Mesenchymal stem cell (in vitro differentiated cells and primary cell): ENCODE measurements around the gene CCDC197.

Source experiments
- DNase-seq: peaks from one replicate; pipeline ENCODE4 v3.0.0-alpha.2; 2013
- H2AFZ ChIP-seq: one replicate; pipeline ENCODE4 v1.6.1; 2013; ENCODE audit warnings: low read depth, mild to moderate bottlenecking, control low read depth, inconsistent platforms, low read length, moderate library complexity
- H2AK5ac ChIP-seq: 2 replicates; pipeline ENCODE4 v1.6.1; 2013; ENCODE audit warnings: low read length, moderate library complexity, mild to moderate bottlenecking, inconsistent platforms; ENCODE audit not compliant: severe bottlenecking
- H2BK120ac ChIP-seq: one replicate; pipeline ENCODE4 v1.6.1; 2013; ENCODE audit warnings: low read depth, mild to moderate bottlenecking, inconsistent platforms, low read length, moderate library complexity
- H2BK12ac ChIP-seq, 2 experiments: one replicate each; pipeline ENCODE4 v1.6.1; 2013; ENCODE audit warnings: inconsistent platforms in 2 of 2, low read length in 2 of 2, mild to moderate bottlenecking in 2 of 2, moderate library complexity in 2 of 2, control low read depth in 1 of 2
- H2BK15ac ChIP-seq: one replicate; pipeline ENCODE4 v1.6.1; 2013; ENCODE audit warnings: mild to moderate bottlenecking, low read depth, inconsistent platforms; ENCODE audit not compliant: poor library complexity, severe bottlenecking
- H2BK5ac ChIP-seq: 2 replicates; pipeline ENCODE4 v1.6.1; 2013; ENCODE audit warnings: low read depth, mild to moderate bottlenecking, low read length, control low read depth, inconsistent platforms; ENCODE audit not compliant: poor library complexity, severe bottlenecking
- H3K14ac ChIP-seq, 2 experiments: one replicate each; pipeline ENCODE4 v1.6.1; 2013; ENCODE audit warnings: inconsistent platforms in 2 of 2, low read length in 2 of 2, control low read depth in 1 of 2, mild to moderate bottlenecking in 1 of 2, moderate library complexity in 1 of 2
- H3K18ac ChIP-seq, 2 experiments: one replicate each; pipeline ENCODE4 v1.6.1; 2013; ENCODE audit warnings: inconsistent platforms in 2 of 2, low read length in 2 of 2, control low read depth in 1 of 2, low read depth in 1 of 2, mild to moderate bottlenecking in 1 of 2
- H3K23ac ChIP-seq, 2 experiments: one replicate each; pipeline ENCODE4 v1.6.1; 2013; ENCODE audit warnings: inconsistent platforms in 2 of 2, low read length in 2 of 2, mild to moderate bottlenecking in 2 of 2, moderate library complexity in 2 of 2, control low read depth in 1 of 2
- H3K27ac ChIP-seq: 2 replicates; pipeline ENCODE4 v1.5.1; 2013; ENCODE audit warnings: mild to moderate bottlenecking, moderate library complexity, low read length, control low read depth, inconsistent platforms; ENCODE audit not compliant: poor library complexity, severe bottlenecking
- H3K27me3 ChIP-seq, 2 experiments: 2 replicates each; pipeline versions ENCODE4 v1.6.1 to v1.7.0; 2013; ENCODE audit warnings: low read length in 2 of 2, mild to moderate bottlenecking in 2 of 2, moderate library complexity in 2 of 2, control low read depth in 1 of 2, inconsistent platforms in 1 of 2; ENCODE audit not compliant: control insufficient read depth in 1 of 2, insufficient read depth in 1 of 2
- H3K36me3 ChIP-seq, 2 experiments: 2 replicates each; pipeline versions ENCODE4 v1.6.1 to v1.7.0; 2013; ENCODE audit warnings: low read length in 2 of 2, control low read depth in 1 of 2, inconsistent platforms in 1 of 2, low read depth in 1 of 2, mild to moderate bottlenecking in 1 of 2; ENCODE audit not compliant: insufficient read depth in 2 of 2, control insufficient read depth in 1 of 2
- H3K4ac ChIP-seq, 2 experiments: one replicate each; pipeline ENCODE4 v1.6.1; 2013; ENCODE audit warnings: inconsistent platforms in 2 of 2, low read length in 2 of 2, mild to moderate bottlenecking in 2 of 2, moderate library complexity in 2 of 2, control low read depth in 1 of 2, low read depth in 1 of 2
- H3K4me1 ChIP-seq: 2 replicates; pipeline ENCODE4 v1.6.1; 2013; ENCODE audit warnings: low read depth, low read length, control low read depth; ENCODE audit not compliant: control insufficient read depth, insufficient read depth
- H3K4me2 ChIP-seq: 2 replicates; pipeline ENCODE4 v1.6.1; 2013; ENCODE audit warnings: low read length, mild to moderate bottlenecking, inconsistent platforms; ENCODE audit not compliant: poor library complexity, severe bottlenecking
- H3K4me3 ChIP-seq, 2 experiments: 2 replicates each; pipeline versions ENCODE4 v1.5.1 to v1.7.0; 2013; ENCODE audit warnings: low read length in 2 of 2, mild to moderate bottlenecking in 2 of 2, control low read depth in 1 of 2, low read depth in 1 of 2; ENCODE audit not compliant: insufficient read depth in 1 of 2
- H3K79me1 ChIP-seq: replicated peaks from 2 replicates; pipeline ENCODE4 v1.6.1; 2013; ENCODE audit warnings: mild to moderate bottlenecking, control low read depth, low read length, inconsistent platforms; ENCODE audit not compliant: poor library complexity, severe bottlenecking
- H3K9ac ChIP-seq: 2 replicates; pipeline ENCODE4 v1.7.0; 2013; ENCODE audit warnings: mild to moderate bottlenecking, low read length, moderate library complexity
- H3K9me3 ChIP-seq: 2 replicates; pipeline ENCODE4 v1.7.0; 2013; ENCODE audit warnings: mild to moderate bottlenecking, low read length; ENCODE audit not compliant: control insufficient read depth
- H4K8ac ChIP-seq: one replicate; pipeline ENCODE4 v1.6.1; 2013; ENCODE audit warnings: inconsistent platforms, mild to moderate bottlenecking, low read length, moderate library complexity
- H4K91ac ChIP-seq: one replicate; pipeline ENCODE4 v1.6.1; 2013; ENCODE audit warnings: mild to moderate bottlenecking, low read length, inconsistent platforms
- WGBS: methylation state at CpG from one replicate; pipeline ENCODE4 v1.1.7; 2013; ENCODE audit warnings: mixed read lengths; 5-methylcytosine and 5-hydroxymethylcytosine counted together

The CCDC197 gene

GRCh38 chr14:93984987-93985410 is 12.1 kb upstream of the CCDC197 start:
- no peak overlapping the region for H2BK5ac ChIP-seq
- peak overlapping the region; percentile 26 for H3K9ac ChIP-seq
- H2BK12ac ChIP-seq = no peak overlapping the region
- H2BK120ac ChIP-seq = no peak overlapping the region
- no peaks in the 10 kb centered on the region for H3K27me3 ChIP-seq
- H2AK5ac ChIP-seq = peak overlapping the region; percentile 95
- peaks cover 31% of the 10 kb centered on the region for H3K4me1 ChIP-seq
- H2AFZ ChIP-seq = no peak overlapping the region
- H3K23ac ChIP-seq = no peak overlapping the region
- DNase-seq = peak; percentile 72
- H3K4me2 ChIP-seq = no peak overlapping the region
- no peak overlapping the region for H3K4ac ChIP-seq
- no peaks in the 10 kb centered on the region for H3K9me3 ChIP-seq
- H4K8ac ChIP-seq = no peak overlapping the region
- H4K91ac ChIP-seq = no peak overlapping the region
- no peaks in the 10 kb centered on the region for H3K79me1 ChIP-seq
- H2BK15ac ChIP-seq = no peak overlapping the region
- no peak overlapping the region for H3K4me3 ChIP-seq
- H3K36me3 ChIP-seq = no peaks in the 10 kb centered on the region
- WGBS = 33% methylated on average over 6 of the region's 7 CpGs
- H3K14ac ChIP-seq = peak overlapping the region in 1 of 2 experiments; percentile 69
- no peak overlapping the region for H3K27ac ChIP-seq
- no peak overlapping the region for H3K18ac ChIP-seq

- Histone ChIP-seq H3K36me3 (no peaks in the 10 kb centered on the region), H4K8ac (no peak overlapping the region), H3K27me3 (peaks cover 3 to 8% of the 10 kb centered on the region in 2 experiments), H2BK5ac (no peak overlapping the region), H3K14ac (peak overlapping the region in 1 of 2 experiments; percentile 29), H3K4me3 (no peak overlapping the region), H2BK12ac (no peak overlapping the region), H4K91ac (no peak overlapping the region), H3K9me3 (no peaks in the 10 kb centered on the region), H3K27ac (no peak overlapping the region), H2AK5ac (peak overlapping the region; percentile 20), H3K4me2 (no peak overlapping the region), H2BK15ac (no peak overlapping the region), H3K23ac (no peak overlapping the region), H3K79me1 (no peaks in the 10 kb centered on the region), H3K4ac (no peak overlapping the region), H3K4me1 (peaks cover 28% of the 10 kb centered on the region), H2BK120ac (no peak overlapping the region), H2AFZ (no peak overlapping the region), H3K9ac (no peak overlapping the region), H3K18ac (no peak overlapping the region)
- 79% methylated on average over 9 of the region's 9 CpGs for WGBS
- no peak for DNase-seq
Measured at GRCh38 chr14:93986955-93987354, 10.1 kb upstream of the CCDC197 start.

- no peak overlapping the region for H4K8ac ChIP-seq
- no peak overlapping the region for H3K9ac ChIP-seq
- H3K4ac ChIP-seq = no peak overlapping the region
- H3K4me1 ChIP-seq = peaks cover 26% of the 10 kb centered on the region
- DNase-seq = no peak
- H3K4me3 ChIP-seq = no peak overlapping the region
- H3K27me3 ChIP-seq = peaks cover 3 to 12% of the 10 kb centered on the region in 2 experiments
- no peak overlapping the region for H2BK5ac ChIP-seq
- H2BK120ac ChIP-seq = no peak overlapping the region
- no peak overlapping the region for H3K4me2 ChIP-seq
- H3K14ac ChIP-seq = peak overlapping the region in 1 of 2 experiments; percentile 29
- H3K27ac ChIP-seq = no peak overlapping the region
- H4K91ac ChIP-seq = no peak overlapping the region
- H2AK5ac ChIP-seq = peak overlapping the region; percentile 6
- 79% methylated on average over 12 of the region's 12 CpGs for WGBS
- no peaks in the 10 kb centered on the region for H3K79me1 ChIP-seq
- H2BK15ac ChIP-seq = no peak overlapping the region
- no peaks in the 10 kb centered on the region for H3K9me3 ChIP-seq
- H2AFZ ChIP-seq = no peak overlapping the region
- H3K36me3 ChIP-seq = no peaks in the 10 kb centered on the region
- no peak overlapping the region for H2BK12ac ChIP-seq
- H3K23ac ChIP-seq = no peak overlapping the region
- H3K18ac ChIP-seq = no peak overlapping the region
Measured at GRCh38 chr14:93987376-93987775, 9.7 kb upstream of the CCDC197 start.

- Histone ChIP-seq H3K4me3 (no peak overlapping the region), H2AFZ (no peak overlapping the region), H3K18ac (no peak overlapping the region), H2BK5ac (no peak overlapping the region), H3K14ac (no peak overlapping the region), H3K4me2 (no peak overlapping the region), H3K27ac (no peak overlapping the region), H3K4me1 (peaks cover 26% of the 10 kb centered on the region), H3K27me3 (peaks cover 3 to 13% of the 10 kb centered on the region in 2 experiments), H3K79me1 (no peaks in the 10 kb centered on the region), H3K9me3 (no peaks in the 10 kb centered on the region), H3K23ac (no peak overlapping the region), H3K4ac (no peak overlapping the region), H3K36me3 (no peaks in the 10 kb centered on the region), H4K8ac (no peak overlapping the region), H2BK12ac (no peak overlapping the region), H2AK5ac (no peak overlapping the region), H2BK120ac (no peak overlapping the region), H2BK15ac (no peak overlapping the region), H4K91ac (no peak overlapping the region), H3K9ac (no peak overlapping the region)
- no peak for DNase-seq
- WGBS = 40% methylated on average over 3 of the region's 3 CpGs
Measured at GRCh38 chr14:93987815-93988476, 9.2 kb upstream of the CCDC197 start.
